Vagina (tissue), 2 donors: Measurements from ENCODE around the gene NOL4L. TPM values are rescaled to one million over a fixed set of nuclear protein-coding genes. Genes with fewer than 3 reads are reported as not detected.

ENCODE experiments used
- DNase-seq, 2 donors: peaks; one replicate each; pipeline ENCODE4 v3.0.0-alpha.2; 2017; ENCODE audit errors: extremely low spot score in 2 of 2
- H3K27ac ChIP-seq: fragments of 200-600 bp; sonication (generic); one replicate; pipeline ENCODE4 v1.5.1; 2019
- H3K27me3 ChIP-seq: fragments of 200-600 bp; sonication (generic); one replicate; pipeline ENCODE4 v1.5.1; 2019
- H3K36me3 ChIP-seq, 2 donors: fragments of 200-600 bp; sonication (generic); one replicate each; pipeline ENCODE4 v1.5.1; 2017 to 2019
- H3K4me1 ChIP-seq: fragments of 200-600 bp; sonication (generic); one replicate; pipeline ENCODE4 v1.5.1; 2019
- H3K4me3 ChIP-seq, 2 donors: fragments of 200-600 bp; sonication (generic); 1 replicate in 1 of 2; 2 replicates in 1 of 2; pipeline ENCODE4 v1.5.1; 2016 to 2019
- H3K9me3 ChIP-seq: fragments of 200-600 bp; sonication (generic); one replicate; pipeline ENCODE4 v1.5.1; 2019
- CTCF ChIP-seq, 3 experiments: fragments of 450-650 bp in 2 of 3; fragments of 200-600 bp in 1 of 3; sonication (generic) in 1 of 3; IDR thresholded peaks; one replicate each; pipeline ENCODE4 v1.5.1; 2017 to 2019; ENCODE audit warnings: antibody characterized with exemption in 3 of 3, mild to moderate bottlenecking in 2 of 3, moderate library complexity in 2 of 3
- POLR2A ChIP-seq, 2 donors: fragments of 450-650 bp; IDR thresholded peaks; one replicate each; pipeline ENCODE4 v1.6.1; 2017; ENCODE audit warnings: antibody characterized with exemption in 2 of 2, mild to moderate bottlenecking in 2 of 2, moderate library complexity in 2 of 2
- POLR2AphosphoS5 ChIP-seq, 2 donors: sonication (generic); formaldehyde crosslinking; IDR thresholded peaks; one replicate each; pipeline ENCODE4 v1.9.0; 2017; ENCODE audit warnings: antibody characterized with exemption in 2 of 2, mild to moderate bottlenecking in 2 of 2, low read depth in 1 of 2; ENCODE audit not compliant: insufficient read depth in 1 of 2
- intact Hi-C: fragments of 100-400 bp; cut with DNase I; formaldehyde crosslinking; loops from one replicate; pipeline ENCODE4 v1.15.1; 2023
- total RNA-seq: library from RNA; depleted of rRNA; stranded (reverse); fragments of >200 nt; gene quantifications from one replicate; pipeline ENCODE4 v1.2.3, GENCODE V29; 2016

NOL4L gene
- total RNA-seq, 1 donor from 2014 or later = 17.9 TPM

- Histone ChIP-seq H3K4me3 (no peak overlapping the region), H3K36me3 (no peaks in the 10 kb centered on the region), H3K27me3 (no peaks in the 10 kb centered on the region), H3K4me1 (peaks cover 36% of the 10 kb centered on the region), H3K9me3 (no peaks in the 10 kb centered on the region), H3K27ac (no peak overlapping the region)
- TF ChIP-seq POLR2A (IDR thresholded peaks at IDR 0.05) (no peak), CTCF (IDR thresholded peaks at IDR 0.05) (no peak), POLR2AphosphoS5 (IDR thresholded peaks at IDR 0.05; ENCODE audit: insufficient read depth in 1 of 2, low read depth in 1 of 2) (no peak)
- intact Hi-C loops = loop anchor here (10.0 kb wide), 1 partner anchor 246 kb away; no protein-coding TSS in a partner anchor
- no peak for DNase-seq
These were observed 56.8 kb downstream of the NOL4L start for GRCh38 chr20:32528171-32528891.

- Histone ChIP-seq H3K9me3 (no peaks in the 10 kb centered on the region), H3K4me1 (peaks cover 44% of the 10 kb centered on the region), H3K36me3 (no peaks in the 10 kb centered on the region), H3K4me3 (no peak overlapping the region), H3K27ac (no peak overlapping the region), H3K27me3 (no peaks in the 10 kb centered on the region)
- intact Hi-C loops = loop anchor here (10.0 kb wide), 1 partner anchor 247 kb away; no protein-coding TSS in a partner anchor
- no peak for TF ChIP-seq CTCF (IDR thresholded peaks at IDR 0.05)
- no peak for TF ChIP-seq POLR2AphosphoS5 (IDR thresholded peaks at IDR 0.05; ENCODE audit: insufficient read depth in 1 of 2, low read depth in 1 of 2)
- TF ChIP-seq POLR2A (IDR thresholded peaks at IDR 0.05) = no peak
- no peak for DNase-seq
These were observed 57.6 kb downstream of the NOL4L start for GRCh38 chr20:32527447-32528055.

GRCh38 chr20:32527052-32527446 is 58.1 kb downstream of the NOL4L start:
- Histone ChIP-seq H3K4me3 (no peak overlapping the region), H3K27ac (no peak overlapping the region), H3K4me1 (peaks cover 46% of the 10 kb centered on the region), H3K27me3 (no peaks in the 10 kb centered on the region), H3K36me3 (no peaks in the 10 kb centered on the region), H3K9me3 (no peaks in the 10 kb centered on the region)
- intact Hi-C loops = loop anchor here (10.0 kb wide), 1 partner anchor 248 kb away; no protein-coding TSS in a partner anchor
- no peak for DNase-seq
- TF ChIP-seq CTCF (IDR thresholded peaks at IDR 0.05) (no peak), POLR2AphosphoS5 (IDR thresholded peaks at IDR 0.05; ENCODE audit: insufficient read depth in 1 of 2, low read depth in 1 of 2) (no peak)

- no peaks in the 10 kb centered on the region for H3K27me3 ChIP-seq
- no peak for TF ChIP-seq CTCF (IDR thresholded peaks at IDR 0.05)
- no peak for TF ChIP-seq POLR2A (IDR thresholded peaks at IDR 0.05)
- TF ChIP-seq POLR2AphosphoS5 (IDR thresholded peaks at IDR 0.05; ENCODE audit: insufficient read depth in 1 of 2, low read depth in 1 of 2) = no peak
- no peak overlapping the region for H3K27ac ChIP-seq
- no peaks in the 10 kb centered on the region for H3K9me3 ChIP-seq
- H3K36me3 ChIP-seq = no peaks in the 10 kb centered on the region
- no peak for DNase-seq
- intact Hi-C loops = loop anchor here (10.0 kb wide), 1 partner anchor 248 kb away; no protein-coding TSS in a partner anchor
- H3K4me3 ChIP-seq = no peak overlapping the region
- H3K4me1 ChIP-seq = peaks cover 46% of the 10 kb centered on the region
These were observed 58.6 kb downstream of the NOL4L start for GRCh38 chr20:32526541-32526940.

GRCh38 chr20:32526125-32526524 is 59.0 kb downstream of the NOL4L start:
- Histone ChIP-seq H3K27me3 (no peaks in the 10 kb centered on the region), H3K36me3 (no peaks in the 10 kb centered on the region), H3K4me3 (no peak overlapping the region), H3K27ac (no peak overlapping the region), H3K4me1 (peaks cover 49% of the 10 kb centered on the region), H3K9me3 (no peaks in the 10 kb centered on the region)
- intact Hi-C loops = loop anchor here (10.0 kb wide), 1 partner anchor 249 kb away; no protein-coding TSS in a partner anchor
- no peak for DNase-seq
- TF ChIP-seq CTCF (IDR thresholded peaks at IDR 0.05) (no peak), POLR2A (IDR thresholded peaks at IDR 0.05) (no peak), POLR2AphosphoS5 (IDR thresholded peaks at IDR 0.05; ENCODE audit: insufficient read depth in 1 of 2, low read depth in 1 of 2) (no peak)
